HG02588 (cell line): ENCODE results near the gene ARHGAP45.

Source experiments
- ATAC-seq: cut with Tn5 transposase; IDR thresholded peaks from one replicate; pipeline ENCODE4 v1.9.1; 2021; ENCODE audit warnings: mild to moderate bottlenecking, moderate library complexity; ENCODE audit not compliant: unreplicated experiment

ARHGAP45 gene

DNA sequence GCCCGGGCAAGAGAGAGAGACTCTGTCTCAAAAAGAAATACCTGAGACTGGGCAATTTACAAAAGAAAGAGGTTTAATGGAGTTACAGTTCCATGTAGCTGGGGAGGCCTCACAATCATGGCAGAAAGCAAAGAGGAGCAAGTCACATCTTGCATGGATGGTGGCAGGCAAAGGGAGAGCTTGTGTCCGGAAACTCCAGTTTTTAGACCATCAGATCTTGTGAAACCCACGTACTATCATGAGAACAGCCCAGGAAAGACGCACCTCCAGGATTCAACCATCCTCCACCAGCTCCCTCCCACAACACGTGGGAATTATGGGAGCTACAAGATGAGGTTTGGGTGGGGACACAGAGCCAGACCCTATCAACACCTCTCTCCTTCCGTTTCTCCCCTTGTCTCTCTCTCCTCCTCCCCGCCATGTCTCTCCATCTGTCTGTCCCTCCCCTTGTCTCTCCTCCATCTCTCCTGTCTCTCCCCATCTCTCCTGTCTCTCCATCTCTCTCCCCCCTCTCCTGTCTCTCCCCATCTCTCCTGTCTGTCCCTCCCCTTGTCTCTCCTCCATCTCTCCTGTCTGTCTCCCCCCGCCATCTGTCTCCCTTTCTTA, 18.2 kb downstream of the ARHGAP45 start:
- no peak for ATAC-seq

DNA sequence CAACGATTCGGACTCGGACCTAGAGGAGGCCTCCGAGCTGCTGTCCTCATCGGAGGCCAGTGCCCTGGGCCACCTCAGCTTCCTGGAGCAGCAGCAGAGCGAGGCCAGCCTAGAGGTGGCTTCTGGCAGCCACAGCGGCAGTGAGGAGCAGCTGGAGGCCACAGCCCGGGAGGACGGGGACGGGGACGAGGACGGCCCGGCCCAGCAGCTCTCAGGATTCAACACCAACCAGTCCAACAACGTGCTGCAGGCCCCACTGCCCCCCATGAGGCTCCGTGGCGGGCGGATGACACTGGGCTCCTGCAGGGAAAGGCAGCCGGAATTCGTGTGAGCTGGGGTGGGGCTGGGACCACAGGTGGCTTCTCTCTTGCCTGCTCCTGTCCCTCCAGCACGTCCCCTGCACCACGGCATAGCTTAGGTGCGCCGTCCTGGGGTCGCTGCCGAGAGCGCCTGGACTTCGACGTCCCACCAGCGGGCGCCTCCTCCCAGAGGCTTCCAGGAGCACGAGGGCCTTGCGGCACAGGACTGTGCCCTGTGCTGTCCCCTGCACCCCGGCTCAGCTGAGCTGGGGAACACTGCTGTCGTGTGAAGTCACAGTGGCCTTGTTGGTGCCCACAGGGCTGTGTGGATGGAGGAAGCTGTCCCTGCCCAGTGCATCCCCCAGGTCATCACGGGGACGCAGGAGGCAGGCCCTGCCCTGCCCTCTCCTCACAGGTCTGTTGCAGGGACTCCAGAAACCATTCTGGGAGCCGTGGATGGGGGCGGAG, 18.9 kb downstream of the ARHGAP45 start:
- no peak for ATAC-seq

- ATAC-seq = no peak
Measured at GRCh38 chr19:1086613-1087012, 19.6 kb downstream of the ARHGAP45 start.

- ATAC-seq = no peak
Measured at GRCh38 chr19:1087813-1088415, 20.9 kb downstream of the ARHGAP45 start.

- ATAC-seq = no peak
Measured at GRCh38 chr19:1088416-1089010, 21.5 kb downstream of the ARHGAP45 start.

- no peak for ATAC-seq
Measured at GRCh38 chr19:1089126-1089771, 22.3 kb downstream of the ARHGAP45 start.

GRCh38 chr19:1089891-1090290, 22.9 kb downstream of the ARHGAP45 start:
- no peak for ATAC-seq

GRCh38 chr19:1090731-1091543, 24.0 kb downstream of the ARHGAP45 start:
- no peak for ATAC-seq

DNA sequence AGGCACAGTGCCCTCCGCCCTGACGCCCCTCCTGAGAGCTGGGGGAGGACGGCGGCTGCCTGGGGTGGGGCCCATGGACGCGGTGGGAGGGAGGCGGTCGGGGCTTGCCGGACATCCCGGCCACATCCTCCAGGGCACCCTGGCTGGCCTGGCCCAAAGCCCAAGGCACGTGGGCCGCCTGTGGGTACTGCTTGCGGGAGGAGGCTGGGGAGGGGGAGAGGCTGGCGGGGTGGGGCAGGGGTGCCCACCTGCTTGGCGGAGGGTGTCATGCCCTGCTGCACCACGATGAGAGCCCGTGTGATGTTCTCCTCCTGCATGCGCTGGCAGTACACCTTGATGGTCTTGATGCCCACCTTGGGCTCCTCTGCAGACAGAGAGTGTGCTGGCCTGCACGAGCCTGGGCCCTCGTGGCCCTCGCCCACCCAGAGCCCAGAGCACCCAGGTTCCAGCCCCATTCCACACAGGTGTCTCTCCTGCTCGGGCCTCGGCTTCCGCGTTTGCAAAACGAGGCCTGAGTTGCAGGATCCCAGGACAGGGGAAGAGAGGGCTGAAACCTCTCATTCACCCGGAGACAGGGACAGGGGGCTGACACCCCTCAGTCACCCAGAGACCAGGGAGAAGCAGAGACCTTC, 24.7 kb downstream of the ARHGAP45 start:
- ATAC-seq = no peak

DNA sequence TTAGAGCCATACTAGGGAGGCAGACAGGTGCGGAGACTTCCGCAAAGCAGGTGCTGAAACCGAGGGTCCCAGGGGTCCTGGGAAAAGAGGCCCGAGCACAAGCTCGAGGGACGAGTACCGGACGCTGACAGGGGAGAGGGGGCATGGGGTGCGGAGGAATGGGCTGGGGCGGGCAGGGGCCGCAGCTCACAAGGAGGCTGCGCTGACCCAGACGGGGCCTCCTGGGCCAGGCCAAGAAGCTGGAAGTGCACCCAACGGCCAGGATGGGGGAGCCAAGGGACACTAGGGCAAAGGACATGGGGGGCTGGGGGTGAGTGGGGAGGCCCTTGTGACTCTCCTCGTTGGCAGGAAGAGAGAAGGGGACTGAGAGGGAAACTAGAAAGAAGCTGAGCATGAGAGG, 26.4 kb downstream of the ARHGAP45 start:
- no peak for ATAC-seq

DNA sequence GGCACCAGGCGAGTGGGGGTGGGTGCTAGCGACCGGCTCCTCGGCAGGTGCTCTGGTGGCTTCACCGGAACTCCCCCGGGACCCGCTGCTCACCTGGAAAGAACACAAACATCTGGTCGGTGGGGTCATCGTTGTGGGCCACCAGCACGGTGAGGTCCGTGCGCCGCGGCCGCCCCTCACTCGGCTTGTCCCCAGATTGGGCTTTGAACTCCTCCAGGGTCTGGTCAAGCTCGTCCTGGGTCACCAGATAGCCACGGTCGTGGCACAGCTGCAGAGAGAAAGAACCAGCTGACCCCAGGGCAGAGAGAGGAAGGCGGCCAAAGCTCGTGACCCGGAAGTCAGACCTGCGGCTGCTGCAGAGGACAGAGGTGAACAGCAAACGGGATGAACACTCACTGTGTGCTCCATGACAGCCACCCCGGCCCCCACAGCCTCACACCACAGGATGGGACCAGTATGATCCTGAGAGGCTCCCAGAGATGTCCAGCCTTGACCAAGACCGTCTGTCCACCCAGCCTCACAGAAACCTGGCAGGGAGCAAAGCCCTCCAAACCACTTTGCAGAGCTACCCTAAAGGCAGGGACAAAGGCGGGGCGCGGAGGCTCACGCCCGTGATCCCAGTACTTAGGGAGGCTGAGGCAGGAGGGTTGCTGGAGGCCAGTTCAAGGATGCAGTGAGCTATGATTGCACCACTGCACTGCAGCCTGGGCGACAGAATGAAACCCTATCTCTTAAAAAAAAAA, 27.0 kb downstream of the ARHGAP45 start:
- no peak for ATAC-seq

DNA sequence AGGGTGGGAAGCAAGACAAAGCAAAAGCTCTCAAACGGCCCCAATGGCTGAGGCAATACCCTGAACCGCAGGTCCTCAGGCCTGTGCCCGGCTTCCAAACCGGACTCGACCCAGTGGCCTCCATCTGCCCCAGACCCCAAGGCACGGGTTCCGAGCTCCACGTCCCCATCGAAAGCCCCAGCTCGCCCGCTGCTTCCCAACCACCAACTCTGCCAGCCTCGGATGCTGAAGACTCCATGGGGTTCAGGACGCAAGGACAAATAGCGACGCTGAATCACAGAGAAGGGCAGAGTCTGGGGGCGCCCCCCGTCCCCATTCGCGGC, 27.6 kb downstream of the ARHGAP45 start:
- no peak for ATAC-seq

GRCh38 chr19:1094978-1095701, 28.2 kb downstream of the ARHGAP45 start, which contains the start of gene POLR2E:
Gene POLR2E (minus strand): TSS chr19:1095375. CDS start chr19:1095315, 60 bp downstream.
- ATAC-seq = peak; percentile 77

- ATAC-seq = no peak
Measured at GRCh38 chr19:1097810-1098176, 30.8 kb downstream of the ARHGAP45 start.

DNA sequence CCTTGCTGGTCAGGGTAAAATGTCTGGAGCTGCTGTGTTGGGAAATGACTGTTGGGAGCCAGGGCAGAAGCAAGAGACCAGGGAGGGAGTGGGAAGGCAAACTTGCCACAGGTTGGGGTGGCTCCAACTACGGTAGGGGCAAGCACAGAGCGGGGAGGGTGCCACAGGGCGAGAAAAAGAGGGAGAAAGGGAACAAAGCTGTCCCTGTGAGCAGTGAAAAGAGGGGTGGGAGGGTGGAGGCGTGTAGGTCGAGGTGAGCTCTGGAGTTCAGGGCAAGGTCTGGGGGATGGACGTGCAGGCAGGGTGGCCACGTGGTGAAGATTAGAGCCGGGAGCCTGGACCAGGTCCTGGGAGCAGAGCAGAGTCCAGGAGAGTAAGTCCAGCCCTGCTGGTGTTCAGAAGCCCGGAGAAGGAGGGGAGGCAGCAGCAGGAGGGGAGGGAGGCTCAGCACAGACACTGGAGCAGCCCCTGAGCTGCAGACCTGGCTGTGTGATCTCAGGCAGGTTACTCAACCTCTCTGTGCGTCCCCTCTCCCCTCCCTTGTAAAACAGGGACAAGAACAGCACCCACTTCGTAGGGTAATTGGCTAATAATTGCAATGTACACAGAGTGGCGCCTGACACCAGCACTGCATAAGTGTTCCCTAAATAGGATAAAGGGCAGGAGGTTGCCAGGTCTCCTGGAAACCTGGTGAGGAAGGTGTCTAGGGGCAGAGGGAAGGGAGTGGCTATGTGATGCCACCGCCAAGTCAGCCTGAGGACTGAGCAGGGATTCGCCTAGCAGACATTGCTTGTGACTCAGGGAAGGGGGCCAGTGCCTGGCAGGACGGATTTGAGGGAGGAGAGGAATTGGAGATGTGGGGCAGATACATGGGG, 31.4 kb downstream of the ARHGAP45 start:
- no peak for ATAC-seq

DNA sequence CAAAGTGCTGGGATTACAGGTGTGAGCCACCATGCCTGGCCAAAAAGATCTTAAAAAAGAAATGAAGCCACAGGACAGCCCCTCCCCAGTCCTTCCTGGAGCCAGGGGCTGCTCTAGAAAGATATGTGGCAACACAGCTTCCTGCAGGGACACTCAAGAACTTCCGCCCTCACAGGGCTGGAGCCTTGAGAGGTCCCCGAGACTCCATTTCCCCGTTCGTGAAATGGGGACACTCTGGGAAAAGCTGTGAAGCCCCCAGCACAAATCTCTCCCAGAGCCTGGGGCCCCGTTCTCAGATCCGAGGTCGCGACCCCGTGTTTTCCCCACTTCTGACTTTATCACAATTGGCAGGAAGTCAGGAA, 34.4 kb downstream of the ARHGAP45 start:
- ATAC-seq = no peak

DNA sequence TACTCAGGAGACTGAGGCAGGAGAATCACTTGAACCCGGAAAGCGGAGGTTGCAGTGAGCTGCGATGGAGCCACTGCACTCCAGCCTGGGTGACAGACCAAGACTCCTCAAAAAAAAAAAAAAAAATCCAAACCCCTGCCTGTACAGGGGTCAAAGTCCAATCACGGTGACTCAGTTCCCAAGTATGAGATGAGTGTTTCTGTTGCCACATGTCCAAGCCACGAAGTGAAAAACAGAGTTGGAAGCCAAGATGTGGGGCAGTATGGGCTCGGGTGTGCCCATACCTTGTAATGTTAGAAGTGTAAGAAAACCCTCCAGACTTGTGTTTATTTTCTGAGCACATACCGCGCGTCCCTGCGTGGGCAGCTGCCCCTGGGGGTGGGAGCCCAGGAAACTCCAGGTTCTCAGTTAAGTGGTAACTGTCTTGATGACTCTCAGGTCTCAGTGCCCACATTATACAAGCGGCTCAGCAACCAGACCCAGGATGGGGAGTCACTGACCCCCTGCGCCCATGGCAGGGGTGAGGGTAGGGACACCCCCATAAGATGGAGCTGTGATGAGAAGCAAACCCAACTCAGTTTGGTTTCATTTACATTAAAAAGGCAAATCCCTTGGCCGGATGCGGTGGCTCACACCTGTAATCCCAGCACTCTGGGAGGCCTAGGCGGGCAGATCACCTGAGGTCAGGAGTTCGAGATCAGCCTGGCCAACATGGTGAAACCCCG, 35.6 kb downstream of the ARHGAP45 start:
- ATAC-seq = no peak
